Dedifferentiated amniotic fluid mesenchymal stem cell (primary cell): Measurements from ENCODE around the gene EYS.

Source experiments
- DNase-seq: peaks from one replicate; pipeline ENCODE4 v3.0.0-alpha.2; 2016; ENCODE audit errors: extremely low spot score

EYS gene

DNA sequence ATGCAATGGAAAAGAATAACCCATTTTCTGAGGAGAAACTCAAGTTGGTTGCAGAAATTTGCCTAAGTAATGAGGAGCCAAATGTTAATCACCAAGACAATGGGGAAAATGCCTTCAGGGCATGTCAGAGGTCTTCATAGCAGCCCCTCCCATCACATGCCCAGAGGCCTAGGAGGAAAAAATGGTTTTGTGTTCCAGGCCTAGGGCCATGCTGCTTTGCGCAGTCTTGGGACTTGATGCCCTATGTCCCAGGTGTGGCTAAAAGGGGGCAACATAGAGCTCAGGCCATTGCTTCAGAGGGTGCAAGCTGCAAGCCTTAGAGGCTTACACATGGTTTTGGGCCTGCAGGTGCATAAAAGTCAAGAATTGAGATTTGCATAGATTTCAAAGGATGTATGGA, 485.9 kb downstream of the EYS start:
- no peak for DNase-seq

DNA sequence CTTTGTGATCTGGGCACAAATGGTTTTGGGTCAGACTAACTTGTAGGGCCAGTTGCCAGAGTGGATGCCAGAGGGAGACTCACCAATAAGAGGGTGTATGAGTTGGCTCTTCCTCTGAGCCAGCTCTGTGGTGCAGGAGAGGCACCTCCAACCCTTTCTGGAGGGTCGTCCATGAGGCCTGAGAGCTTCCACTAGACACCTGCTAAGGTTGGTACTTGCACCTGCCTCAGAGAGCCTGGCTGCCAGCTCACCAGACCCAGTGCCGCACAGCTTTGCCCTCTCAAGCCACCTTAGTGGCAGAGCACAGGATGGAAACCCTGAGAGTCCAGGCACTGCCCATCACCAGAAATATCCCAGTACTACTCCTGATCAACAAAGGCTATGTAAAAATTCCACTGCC, 504.3 kb downstream of the EYS start:
- no peak for DNase-seq

DNA sequence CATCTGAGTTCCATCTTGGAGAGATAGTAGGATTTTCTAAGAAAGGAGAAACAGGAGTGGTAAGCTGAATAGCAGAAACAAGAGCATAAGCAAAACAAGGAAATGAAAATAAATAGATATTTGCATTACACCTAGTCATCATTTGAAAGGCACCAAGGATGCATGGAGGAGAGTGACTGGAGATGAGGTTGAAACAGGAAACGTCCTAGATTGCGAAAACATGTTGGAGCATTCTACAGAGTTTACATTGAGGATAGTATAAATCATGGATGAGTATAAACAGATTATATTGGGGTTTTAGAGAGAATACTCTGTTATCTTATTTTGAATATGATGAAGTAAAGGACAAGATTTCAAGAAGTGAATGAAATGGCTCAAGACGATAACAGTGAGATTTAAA, 507.3 kb downstream of the EYS start:
- no peak for DNase-seq

DNA sequence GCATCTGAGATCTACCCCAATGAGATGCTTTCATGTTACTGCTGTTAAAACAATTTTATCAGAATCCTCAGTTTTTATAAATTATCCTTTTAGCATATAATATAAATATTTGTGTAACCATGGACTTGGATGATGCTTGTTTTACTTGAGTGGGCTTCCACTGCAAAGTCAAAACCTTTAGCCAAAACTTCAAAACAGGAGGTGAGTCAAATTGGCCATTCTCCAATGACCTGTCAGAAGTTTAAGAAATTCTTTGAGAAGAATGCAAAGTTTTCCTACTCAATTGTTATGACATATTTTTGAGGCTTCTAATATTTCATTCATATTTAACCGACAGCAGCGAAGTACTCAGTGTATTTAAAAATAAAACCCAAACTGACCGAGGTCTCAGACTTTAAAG, 507.9 kb downstream of the EYS start:
- no peak for DNase-seq

DNA sequence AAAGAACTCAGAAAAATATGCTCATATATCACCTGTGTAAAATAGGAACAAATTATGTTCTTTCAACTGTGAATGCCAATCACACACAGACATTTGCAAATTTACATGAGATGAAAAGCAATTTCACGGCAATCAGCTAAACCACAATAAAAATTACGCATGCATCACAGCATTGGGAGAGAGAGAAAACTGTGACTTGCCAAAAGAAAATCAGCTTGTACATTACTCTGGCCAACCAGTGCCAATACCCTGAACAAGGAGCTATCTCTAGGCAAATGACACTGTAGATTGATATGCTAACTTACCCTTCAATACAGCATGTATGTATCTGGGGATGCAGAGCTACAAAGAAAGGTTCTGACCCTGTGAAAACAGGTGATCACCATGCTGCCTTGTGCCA, 515.6 kb downstream of the EYS start:
- no peak for DNase-seq

DNA sequence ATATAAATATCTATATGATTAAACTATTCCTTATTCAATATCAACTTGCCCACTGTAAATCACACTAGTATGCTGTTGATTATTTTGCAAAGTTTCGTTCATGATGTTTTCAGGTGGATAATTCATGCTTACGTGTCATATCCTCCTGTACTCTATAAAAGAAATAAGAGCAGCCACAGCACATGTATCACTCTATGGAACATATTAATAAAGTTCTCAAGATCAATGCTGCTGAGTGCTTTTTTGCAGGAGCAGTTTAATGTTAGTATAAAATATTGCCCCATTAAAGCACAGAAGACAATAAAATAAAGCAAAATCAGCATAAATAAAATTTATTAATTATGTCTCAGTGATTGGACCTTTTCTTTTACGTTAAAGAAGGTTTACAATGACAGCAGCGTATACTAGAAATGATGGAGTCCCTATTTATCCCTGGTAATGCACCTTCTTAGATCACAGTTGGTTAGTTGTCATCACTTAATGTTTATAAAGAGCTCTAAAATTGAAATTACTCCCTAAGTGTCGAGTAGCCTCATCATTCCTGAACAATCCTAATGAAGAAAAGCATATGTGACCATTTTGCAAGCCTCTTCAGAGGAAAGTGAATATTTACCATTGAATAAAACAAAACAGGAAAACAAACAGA, 517.7 kb downstream of the EYS start:
- no peak for DNase-seq

DNA sequence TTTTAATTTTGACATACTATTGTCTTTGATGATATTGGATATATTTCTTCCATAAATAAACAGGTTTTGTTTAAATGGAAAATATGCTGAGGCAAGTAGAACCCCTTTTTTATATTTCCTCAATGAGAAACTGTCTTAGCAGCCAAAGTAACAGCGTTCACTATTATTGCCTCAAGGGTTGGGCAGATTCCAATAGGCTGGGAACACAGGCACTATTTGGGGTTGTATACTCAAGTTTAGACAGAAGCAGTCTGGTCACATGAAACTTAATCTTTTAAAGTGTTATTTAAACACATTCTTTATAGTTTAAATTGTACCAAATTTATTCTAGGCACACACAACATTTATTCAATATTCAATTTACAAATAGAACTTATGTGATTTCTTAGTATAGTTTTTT, 520.2 kb downstream of the EYS start:
- DNase-seq: no peak

DNA sequence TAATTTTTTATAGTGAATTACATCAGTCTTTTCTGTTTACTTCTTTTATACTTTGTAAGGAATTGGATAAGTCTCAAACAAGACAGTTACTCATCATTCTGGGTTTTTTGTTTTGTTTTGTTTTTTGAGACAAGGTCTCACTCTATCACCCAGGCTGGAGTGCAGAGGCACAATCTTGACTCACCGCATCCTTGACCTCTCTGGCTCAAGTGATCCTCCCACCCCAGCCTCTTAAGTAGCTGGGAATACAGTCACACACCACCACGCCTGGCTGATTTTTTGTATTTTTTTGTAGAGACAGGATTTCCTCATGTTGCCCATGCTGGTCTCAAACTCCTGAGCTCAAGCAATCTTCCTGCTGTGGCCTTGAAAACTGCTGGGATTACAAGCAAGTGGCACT, 524.3 kb downstream of the EYS start:
- no peak for DNase-seq

DNA sequence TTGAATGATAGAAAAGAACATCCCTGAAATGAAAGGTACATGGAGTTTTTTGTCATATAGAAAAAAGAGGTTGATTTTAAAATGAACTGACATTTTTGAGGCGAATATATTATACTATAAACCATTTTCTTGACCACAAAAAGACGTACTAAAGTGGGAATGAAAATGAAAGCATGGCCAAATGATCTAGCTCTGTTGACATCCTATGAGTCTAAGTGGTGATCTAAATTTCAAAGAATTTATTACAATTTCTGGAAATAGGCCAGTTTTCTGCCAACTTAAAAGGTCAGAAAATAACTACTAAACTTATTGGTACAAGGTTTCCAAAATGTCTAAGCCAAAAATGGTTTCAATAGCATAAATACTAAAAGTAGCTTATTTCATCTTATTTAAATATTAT, 536.8 kb downstream of the EYS start:
- no peak for DNase-seq

DNA sequence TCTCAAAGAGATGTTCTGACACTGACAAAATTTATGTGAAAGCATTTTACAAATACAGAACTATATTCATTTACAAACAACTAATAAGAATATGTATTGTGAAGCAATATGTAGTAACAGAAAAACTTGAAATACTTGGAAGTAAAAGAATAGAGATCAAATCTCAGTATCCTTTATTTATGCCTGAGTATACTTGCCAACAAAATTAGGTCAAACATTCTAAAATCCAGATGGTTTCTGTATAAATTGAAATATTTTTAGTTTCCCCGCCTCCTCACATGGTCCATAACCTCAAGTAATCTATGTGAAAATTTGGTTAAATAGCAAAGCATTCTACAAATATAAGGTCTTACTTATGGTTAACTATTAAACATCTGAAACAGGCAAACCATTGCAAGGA, 545.4 kb downstream of the EYS start:
- DNase-seq: no peak

DNA sequence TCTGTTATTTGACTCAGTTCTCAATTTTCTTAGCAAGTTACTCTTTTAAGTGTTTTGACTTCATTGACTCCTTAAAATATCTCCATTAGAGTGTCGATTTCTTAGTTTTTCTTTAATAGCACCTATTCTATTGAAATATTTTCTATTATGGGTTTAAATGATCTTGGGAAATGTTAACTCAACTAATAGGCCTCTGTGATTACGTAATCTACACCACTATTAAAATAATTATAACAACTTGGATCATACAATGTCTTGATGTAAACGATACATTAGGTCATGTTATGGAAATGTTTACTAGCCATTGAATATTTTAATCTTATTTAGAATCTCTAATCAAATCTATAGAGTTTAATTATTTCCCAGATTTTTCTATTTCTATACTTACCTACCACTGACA, 550.0 kb downstream of the EYS start:
- DNase-seq: no peak

DNA sequence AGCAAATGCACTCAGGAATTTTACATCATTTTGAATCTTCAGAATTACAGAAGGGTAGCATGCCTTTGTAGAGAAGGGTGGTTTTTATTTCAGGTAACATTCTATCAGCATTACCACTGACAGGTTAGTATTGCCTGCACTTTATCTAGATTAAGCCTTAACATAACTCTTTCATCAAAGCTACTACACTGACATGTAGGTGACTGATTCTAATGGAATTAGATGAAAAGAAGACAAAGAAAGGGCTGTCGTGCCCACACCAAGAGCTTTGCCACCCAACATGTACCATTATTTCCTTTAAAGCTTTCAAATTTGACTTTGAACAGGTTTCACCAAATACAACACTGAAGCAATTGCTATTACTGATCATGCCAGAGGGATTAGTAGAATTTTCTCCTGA, 551.9 kb downstream of the EYS start:
- DNase-seq: no peak

DNA sequence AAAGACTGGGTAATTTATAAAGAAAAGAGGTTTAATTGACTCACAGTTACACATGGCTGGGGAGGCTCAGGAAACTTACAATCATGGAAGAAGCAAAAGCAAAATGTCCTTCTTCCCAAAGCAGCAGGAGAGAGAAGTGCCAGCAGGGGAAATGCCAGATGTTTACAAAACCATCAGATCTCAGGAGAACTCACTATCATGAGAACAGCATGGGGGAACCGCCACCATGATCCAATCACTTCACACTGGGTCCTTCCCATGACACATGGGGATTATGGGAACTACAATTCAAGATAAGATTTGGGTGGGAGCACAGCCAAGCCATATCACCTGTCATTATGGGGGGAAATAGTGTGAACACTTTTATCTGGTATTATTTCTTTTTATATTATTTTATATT, 557.2 kb downstream of the EYS start:
- no peak for DNase-seq

DNA sequence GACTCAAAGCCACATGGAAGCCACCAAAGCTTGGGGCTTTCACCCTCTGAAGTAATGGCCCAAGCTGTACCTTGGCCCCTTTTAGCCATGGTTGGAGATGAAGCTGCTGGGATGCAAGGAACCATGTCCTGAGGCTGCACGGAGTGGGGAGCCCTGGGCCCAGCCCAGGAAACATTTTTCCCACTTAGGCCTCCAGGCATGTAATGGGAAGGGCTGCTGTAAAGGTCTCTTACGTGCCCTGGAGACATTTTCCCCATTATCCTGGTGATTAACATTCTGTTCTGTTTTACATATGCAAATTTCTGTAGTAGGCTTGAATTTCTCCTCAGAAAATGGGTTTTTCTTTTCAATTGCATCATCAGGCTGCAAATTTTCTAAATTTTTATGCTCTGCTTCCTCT, 558.2 kb downstream of the EYS start:
- no peak for DNase-seq

DNA sequence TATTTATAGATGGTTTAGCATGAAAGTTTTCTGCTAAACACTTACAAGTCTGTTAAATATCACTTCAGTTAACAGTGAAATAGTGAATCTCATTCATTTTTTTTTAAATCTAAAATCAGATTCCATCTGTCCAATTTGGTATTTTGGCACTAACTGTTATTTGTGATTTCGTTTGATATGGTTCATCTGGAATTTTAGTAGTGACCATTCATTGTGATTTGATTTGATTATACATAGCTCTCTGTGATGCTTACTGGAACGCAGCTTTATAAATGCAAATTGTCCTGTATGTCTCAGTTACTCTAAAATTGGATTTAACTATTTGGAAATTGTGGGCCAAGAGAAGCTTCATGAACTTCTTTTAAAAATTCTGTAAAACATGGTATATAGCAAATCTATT, 571.5 kb downstream of the EYS start:
- DNase-seq: no peak

DNA sequence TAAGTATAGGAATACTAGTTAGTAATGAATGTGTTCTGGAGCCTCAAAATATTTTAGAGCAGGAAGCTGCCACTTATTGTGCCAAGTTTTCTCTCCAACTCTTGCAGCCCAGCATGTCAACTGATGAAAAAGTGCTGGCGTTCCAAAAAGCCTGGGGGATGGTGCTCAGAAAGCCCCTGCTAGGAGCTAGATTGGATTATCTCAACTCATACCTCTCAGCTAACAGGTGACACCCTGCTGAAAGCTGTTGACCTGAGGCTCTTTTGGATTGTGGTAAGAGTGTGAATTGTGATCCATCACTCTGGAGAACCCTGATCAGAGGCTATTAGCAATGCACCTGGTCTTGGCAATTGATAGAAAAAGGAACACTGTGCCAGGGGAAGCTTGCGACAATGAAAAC, 580.4 kb downstream of the EYS start:
- DNase-seq: no peak

DNA sequence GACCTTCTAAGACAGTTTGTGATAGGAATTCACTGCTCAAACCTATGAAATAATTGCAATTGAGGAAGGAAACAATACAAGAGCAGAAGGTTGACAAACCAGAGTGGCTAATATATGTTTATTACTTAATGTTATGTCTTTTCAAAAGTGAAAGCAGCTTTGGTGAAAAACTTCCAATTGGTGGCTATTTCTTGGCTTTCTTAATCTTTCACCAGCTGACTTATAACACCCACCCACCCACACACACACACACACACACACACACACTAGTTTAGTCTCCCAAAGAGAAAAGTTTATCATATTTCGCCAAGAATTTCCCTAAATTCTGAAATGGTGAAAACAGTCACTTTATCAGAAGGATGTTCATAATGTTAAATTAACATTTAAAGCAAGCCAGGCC, 583.5 kb downstream of the EYS start:
- DNase-seq: no peak

DNA sequence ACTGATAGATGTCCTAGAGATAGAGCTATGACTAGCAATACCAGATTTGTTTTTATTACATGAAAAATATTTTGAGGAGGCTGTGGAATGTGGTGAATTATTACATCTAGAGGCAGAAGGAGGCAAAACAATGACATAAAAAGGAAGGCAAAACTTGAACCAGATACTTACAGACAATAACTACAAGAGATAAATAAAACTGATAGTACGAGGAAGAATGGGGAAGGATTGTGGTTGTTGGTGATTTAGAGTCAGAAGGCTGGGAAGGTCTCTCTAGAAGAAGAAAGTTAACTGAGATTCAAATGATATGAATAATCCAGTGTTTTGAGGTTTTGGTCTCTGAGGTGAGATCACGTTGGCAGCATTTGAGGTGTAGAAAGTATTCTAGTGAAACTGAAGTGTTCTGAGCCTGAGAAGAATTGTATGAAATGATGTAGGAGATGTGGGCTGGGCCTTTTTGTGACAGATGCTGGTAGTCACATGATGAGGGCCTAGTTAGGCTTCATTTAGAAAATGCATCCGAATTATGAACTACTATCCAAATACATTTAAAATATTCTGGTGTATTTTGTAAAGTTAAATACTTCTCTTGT, 589.1 kb downstream of the EYS start:
- DNase-seq: no peak

DNA sequence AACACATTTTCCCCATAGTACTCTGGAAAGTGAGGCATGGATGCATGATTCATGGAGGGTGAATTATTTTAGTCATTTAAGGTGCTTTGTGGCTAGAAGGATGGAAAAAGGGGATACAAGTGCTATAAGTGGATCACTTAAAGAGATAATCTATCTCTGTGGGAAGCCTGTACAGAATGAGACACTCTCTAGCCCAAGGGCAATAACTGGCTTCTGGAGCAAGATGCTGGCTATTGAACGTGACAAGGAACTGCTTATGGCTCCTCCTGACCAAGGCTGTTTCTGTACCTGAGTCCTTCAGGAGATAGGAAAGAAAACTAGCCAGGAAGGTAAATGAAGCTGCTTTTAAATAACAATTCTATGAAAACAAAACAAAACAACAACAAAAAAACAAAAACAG, 590.7 kb downstream of the EYS start:
- DNase-seq: no peak

DNA sequence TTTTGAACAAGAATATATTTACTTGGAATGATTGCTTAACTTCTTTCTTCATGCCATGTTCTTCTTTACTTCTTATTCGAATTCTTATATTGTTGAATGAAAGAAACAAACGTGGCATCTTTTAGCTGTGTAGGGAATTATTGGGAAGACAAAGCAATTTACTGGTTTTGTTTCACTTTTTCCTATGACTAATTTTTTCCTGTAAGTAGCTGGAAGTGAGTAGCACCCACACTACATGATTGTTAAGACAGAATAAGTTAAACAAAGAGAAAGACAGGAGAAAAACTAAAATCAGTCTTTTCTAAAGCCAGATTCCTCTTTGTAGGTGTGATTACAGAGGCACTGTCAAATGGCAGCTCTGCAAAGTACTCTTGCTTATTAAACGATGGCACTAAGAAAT, 593.4 kb downstream of the EYS start:
- no peak for DNase-seq

DNA sequence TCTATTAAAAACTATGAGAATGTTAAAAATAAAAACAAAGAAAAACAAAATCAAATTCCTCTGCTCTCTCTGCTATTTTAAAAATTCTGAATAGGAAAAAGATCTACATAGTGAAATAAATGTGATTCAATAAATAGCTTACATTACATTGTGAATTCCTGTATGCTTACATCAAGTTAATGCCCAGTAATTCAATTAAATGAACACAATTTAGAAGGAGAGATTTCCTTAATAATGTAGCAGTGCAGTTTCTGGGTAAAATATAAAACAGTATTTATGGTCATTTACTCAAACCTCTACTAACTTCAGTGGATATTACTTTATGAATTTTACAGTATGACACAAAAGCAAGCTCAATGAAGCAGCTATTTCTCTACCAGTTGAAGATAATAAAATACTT, 594.6 kb downstream of the EYS start:
- DNase-seq: no peak

DNA sequence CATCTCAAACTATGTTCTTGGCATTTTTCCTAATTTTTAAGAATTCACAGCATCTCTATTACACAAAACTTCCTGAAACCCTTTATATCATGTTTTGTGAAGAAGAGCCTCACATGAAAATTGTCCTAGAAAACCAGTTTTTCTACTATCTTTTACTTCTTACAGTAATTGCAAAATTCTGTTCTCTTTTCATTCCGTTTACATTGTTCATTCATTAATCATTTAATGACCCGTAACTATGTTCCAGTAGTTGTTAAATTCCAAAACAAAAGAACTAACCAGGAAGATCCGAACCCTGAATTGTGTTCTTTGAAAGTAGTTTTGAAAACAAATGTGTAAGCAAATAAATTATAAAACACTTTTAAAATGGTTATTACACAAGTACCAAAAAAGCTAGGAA, 597.0 kb downstream of the EYS start:
- DNase-seq: no peak

DNA sequence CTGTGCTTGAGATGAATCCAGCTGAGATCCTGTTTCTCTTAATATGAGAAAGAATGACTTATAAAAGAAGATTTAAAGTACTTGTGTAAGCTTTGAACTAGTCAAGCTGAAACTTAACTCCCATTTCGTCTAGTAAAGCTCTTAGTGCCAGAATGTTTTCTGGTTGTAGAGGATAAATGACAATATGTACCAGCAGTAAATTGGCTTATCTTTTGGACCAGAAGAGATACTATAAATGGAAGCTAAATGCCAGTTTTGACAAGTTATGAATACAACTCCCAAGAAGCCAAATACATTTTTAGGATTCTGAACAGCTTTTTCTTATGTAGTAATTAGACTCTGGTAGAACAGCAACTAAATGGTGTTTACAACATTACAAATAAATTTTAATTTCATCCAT, 608.7 kb downstream of the EYS start:
- DNase-seq: no peak

DNA sequence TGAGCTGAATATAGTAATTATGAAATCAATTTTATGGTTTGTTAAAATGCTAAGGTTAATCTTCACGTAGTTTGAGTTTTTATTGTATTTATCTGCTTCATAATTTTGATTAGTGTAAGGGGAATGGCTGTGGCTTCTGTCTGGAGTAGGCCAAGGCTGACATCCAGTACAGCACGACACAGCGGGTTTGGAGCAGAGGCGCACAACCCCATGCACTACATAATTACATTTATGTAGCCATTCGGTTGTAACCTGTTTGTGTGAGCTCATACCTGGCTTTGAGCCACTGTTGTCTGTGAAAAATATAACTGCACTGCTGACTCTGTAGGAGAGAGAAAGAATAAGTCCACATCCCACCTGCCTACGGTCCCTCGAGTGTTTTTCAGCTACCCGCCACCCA, 615.5 kb downstream of the EYS start:
- no peak for DNase-seq
